Measurements from ENCODE around the gene TP73.

The TP73 gene

DNA sequence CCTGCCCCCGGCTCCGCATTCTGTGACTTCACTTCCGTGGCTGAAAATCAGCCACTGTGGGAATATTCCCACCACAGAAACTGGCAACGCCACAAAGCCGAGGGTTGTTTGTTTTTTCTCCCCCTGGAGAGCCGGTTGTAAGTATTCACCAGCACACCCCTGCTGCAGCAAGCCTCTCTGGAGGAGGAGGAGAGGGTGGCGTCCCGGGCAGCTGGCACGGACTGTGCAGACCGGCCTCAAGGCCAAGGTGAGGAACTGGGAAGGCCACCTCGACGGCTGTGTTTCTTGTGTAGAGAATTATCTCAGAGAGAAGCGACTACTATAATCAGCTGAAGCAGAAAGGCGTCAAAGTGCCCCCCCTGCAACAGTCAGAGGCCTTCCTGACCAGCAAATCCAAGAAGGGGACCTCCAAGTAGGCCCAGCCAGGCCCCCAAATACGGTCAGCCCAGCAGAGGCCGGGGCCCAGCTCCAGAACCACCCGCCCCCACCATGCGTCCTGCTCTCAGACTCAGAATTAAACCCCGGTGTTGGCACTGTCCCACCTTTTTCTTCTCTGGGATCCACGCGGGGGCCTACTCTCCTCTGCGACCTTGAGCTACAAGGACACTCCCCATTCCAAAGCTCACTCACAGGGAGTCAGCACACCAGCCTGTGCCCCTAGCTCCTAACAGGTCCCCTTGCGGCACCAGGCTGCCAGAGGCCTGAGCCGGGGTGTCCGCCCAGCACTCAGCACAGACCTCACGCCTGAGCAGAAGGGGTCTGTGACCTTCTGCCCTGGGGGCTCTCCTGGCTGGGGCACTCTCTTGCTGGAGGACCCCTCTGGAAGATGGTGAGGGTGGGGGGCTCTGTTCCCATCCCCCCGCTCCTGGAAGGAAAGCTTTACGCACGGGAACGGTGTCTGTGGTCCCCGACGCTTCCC is 119.1 kb downstream of the TP73 start:
- no peak for DNase-seq

DNA sequence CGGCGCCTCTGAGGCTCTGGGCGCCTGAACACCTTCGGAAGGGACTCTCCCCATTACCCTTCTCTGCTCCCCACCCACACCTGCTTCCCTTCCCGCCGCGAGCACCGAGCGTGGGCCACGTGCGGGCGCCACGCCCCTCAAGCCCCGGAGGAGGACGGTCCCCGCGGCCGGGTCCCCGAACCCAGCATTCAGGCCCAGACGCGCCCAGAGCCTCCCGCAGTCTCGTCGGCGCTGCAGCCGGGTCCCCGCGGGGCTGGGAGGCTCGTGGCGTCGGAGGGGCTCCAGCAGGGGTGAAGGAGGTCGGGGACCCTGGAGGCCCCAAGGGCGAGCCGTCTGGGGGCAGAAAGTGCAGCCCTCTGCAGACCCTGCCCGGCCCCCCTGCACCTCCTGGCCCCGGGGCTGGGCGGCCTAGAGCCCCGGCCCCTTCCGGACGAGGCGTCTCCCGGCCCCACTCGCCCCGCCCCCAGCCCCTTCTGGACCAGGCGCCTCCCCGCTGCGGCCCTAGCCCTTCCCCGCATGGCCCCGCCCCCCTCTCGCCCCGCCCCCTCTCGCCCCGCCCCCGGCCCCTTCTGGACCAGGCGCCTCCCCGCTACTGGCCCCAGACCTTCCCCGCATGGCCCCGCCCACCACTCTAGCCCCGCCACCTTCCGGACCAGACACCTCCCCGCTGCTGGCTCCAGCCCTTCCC is 119.9 kb downstream of the TP73 start:
- DNase-seq: peak; percentile 35

DNA sequence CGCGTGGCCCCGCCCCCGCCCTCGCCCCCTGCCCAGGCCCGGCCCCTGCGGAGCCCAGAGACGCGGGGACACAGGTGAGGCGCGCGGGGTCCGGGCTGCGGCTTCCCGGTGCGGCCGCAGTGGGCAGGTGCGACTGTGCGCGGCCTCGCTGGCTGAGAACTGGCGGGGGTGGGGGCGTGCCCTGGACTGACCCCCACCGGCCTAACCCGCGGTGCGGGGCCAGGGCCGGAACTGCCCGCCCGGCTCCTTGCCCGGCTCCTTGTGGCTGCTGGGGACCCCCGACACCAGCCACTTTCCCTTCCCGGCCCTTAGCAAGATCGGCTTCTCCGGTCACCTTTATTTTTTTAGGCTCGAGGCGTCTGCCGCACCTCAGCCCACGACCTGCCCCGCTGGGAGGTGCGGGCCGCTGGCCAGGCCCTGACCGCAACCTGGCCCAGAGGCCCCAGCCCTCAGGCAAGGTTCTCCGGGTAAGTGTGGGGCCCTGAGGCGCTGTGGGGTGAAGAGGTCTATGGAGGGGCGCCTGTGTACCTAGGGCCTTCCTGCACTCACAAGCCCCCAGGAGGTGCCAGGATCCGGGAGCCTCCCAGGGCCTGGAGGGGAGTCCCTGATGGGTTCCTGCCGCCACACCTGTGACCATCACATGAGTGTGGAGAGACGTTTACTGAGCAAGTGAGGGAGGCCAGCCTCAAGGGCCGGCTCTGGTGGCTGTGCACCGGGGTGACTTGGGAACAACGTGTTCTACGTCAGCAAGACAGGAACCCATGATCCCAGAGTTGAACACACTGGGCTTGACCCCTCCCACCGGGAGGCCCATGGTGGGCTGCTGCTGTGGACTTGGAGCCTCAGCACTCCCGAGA is 120.6 kb downstream of the TP73 start, which contains the start of gene SMIM1:
Gene SMIM1 (plus strand): TSS at position 35 of the 857 bp plus-strand sequence. CDS start 2,625 bp downstream, outside the sequence.
- no peak for DNase-seq

DNA sequence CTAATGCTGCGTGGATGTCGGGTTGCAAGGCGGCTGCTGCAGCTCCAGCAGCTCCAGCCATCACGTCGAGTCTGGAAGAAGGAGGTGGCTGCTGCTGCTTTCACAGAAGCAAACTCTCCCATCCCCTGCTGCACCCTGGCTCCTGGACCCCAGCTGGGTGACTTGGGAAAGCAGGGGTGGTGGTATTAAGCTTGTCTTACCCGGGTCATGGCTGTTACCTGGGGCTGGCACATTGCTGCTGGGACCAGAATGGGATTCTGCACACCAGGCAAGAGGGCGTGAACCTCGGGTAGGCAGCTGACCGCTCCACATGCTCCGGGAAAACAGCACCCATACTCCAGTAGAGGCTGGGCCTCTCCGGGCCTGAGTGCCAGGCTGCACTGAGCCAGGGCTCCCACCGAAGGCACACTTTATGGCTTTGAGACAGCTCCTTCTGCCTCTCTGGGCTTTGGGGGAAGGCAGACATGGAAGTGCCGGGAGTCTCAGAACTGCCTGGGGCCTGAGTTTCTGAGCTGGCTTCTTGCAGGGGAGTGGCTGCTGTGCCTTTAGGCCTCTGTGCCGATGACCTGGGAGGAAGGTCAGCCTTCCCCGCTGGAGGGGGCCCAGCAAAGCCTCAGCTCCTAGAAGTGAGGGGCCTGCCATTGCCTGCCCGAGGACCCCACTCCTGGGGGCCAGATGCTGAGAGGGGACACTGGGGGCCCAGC is 121.4 kb downstream of the TP73 start:
- no peak for DNase-seq

DNA sequence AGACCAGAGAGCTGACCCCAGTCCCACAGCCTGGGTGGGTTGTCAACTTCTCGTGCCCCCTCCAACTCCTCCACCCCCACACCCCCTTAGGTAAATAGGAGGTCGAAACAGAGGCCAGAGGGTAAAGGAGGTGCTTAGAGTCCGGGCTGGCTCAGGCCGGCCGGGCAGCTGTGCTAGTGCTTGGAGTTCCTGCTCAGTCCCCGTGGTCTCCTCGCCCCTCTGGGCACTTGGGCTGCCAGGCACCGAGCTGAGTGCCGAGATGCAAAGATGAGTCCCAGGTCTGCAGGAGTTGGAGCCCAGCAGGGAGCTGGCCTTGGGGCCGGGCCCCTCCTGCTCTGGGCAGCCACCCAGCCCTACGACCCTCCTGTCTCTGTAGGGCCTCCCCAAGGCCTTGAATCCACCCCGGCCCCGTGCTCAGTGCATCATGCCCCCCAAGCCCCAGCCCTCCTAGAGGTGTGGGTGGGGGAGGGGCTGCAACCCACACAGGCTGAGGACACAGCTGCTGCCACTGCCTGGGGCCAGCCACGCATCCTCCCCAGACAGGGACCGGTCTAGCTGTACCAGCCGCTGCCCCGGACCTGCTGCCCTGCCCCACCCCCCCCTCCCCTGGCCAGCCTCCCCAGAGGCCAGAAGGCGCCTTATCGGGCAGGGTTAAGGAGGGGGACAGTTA is 122.1 kb downstream of the TP73 start:
- no peak for DNase-seq

DNA sequence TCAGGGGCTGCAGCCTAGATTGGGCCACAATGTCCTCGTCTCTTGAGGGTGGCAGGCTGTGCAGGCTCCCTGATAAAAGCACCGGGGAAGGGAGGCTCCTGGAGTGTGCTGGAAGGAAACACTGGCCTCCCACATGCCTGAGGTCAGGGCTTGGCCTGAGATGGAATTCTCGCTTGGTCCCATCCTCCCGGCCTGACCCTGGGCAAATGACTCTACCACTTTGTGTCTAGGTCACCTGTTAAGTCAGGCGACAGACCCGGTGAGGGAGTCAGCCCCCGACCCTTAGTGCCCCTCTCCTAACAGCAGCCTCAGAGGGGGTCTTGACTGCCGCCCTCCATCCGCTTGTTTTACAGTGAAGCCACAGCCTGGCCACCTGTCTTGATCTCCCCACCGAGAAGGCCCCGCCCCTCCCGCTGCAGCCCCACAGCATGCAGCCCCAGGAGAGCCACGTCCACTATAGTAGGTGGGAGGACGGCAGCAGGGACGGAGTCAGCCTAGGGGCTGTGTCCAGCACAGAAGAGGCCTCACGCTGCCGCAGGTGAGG is 122.7 kb downstream of the TP73 start:
- DNase-seq: no peak

DNA sequence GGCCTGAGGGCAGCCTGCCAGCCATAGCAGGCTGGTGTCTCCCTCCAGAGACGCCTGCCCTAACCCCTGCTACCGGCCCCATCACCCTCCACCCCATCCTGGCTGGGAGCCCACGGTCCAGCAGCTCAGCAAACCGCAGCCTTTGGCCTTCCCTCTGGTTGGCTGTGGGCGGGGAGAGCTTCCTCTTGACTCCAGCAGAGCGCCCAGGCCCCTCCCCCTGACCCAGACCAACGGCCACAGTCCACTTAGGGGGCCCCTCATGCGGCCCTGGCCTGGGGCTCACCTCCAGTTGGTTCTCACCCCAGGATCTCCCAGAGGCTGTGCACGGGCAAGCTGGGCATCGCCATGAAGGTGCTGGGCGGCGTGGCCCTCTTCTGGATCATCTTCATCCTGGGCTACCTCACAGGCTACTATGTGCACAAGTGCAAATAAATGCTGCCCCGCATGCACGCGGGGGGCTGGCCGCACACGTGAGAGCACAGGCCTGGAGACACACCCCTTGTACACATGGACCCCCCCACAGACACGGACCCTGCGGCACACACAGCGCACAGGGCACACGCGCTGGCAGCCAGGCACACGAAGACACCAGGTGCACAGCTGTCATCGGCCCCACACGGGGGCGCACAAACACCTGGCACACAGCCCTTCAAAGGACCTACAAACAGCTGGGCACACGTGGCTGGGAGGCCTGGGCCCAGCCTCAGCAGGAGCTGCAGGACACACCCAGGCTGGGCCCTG is 123.3 kb downstream of the TP73 start:
- DNase-seq: peak; percentile 17

DNA sequence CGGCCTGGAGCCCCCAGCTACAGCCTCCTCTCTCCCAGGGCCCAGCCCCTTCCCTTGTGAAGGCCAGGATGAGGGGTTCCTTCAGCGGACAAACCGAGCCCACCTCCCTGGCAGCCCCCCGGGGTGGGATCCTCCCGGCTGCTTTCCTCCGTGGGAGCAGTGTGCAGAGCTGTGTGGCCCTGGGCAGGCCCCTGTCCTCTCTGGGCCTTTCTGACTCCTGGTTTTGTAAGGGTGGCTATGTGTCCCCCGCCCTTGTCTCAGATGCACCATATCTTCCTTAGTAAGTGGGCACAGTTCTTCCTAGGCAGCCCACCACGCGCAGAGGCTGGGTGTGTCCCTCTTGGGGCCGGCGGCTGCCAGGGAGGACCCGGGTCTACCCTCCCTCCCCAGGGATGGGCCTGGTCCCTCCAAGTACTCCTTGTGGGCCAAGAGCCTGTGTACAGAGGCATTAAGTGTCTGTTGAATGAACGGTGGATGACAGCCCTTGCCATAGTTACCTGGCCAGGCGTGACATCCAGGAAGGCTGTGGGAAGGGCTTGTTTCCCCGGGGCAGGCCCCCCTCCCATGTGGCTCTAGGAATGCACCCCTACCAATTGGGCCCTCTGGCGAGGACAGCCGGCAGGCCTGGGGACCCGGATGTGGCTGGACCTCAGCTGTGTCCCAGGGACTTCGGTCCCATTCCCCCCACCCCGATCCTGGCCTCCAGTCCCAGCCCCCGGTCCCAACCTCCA is 124.1 kb downstream of the TP73 start:
- no peak for DNase-seq

DNA sequence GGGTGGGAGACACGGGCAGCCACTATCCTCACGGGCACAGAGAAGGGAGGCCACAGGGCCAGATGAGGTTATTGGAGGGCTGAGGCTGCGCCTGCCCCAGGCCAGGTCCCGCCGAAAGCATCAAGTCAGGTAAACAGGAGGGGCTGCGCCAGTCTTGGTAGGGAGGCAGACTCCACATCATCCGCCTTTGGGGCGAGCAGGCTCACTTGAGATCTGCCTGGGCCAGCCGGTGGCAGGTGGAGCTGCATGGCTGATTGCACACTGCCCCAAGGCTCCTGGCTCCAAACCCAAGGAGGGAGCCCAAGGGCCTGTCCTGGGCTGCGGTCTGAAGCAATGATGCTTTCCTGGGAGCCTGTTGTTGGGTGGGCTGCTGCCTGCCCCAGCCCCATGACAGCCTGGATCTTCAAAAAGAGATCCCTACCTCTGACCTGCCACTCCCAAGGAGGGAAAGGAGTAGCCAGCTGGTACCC is 124.8 kb downstream of the TP73 start:
- no peak for DNase-seq

DNA sequence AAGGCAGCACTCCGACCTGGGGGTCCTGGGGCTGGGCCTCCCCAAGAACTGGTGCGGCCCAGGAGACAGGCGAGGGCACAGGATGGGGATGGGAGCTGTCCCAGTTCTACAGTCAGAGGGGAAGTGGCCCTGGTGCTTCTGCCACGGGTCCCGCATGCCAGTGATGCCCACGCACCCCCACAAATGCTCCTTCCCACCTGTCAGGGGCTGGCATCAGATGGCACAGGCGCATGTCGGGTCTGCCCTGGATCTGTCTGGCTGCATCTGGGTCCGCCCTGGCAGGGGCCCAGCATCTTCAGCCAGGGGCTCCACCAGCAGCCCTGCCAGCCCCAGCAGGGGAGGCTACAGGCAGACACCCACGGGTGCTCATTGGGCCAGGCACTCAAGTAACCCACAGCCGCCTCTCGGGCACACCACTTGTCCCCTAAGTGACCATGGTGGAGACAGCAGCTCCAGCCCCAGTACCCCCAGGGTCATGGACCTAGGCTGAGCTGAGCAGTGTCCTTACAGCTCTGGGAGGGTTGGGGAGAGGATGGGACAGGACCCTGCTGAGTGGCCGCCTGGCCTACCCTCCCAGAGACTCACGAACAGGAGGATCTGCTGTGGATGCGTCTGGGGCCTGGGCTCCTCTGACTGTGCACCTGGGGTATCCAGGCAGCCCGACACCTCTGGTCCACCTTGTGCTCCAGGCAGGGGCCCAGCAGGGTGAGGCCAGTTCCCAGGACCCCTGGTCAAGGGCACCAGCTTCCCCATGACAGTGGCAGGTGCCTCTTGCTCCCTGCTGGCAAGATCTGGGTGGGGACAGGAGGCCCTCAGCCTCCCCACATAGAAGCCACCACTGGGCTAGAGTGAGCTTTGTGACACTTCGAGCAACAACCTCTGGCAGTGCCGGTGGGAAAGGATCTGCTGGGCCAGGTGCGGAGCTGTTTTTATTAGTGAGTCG is 125.6 kb downstream of the TP73 start:
- no peak for DNase-seq

DNA sequence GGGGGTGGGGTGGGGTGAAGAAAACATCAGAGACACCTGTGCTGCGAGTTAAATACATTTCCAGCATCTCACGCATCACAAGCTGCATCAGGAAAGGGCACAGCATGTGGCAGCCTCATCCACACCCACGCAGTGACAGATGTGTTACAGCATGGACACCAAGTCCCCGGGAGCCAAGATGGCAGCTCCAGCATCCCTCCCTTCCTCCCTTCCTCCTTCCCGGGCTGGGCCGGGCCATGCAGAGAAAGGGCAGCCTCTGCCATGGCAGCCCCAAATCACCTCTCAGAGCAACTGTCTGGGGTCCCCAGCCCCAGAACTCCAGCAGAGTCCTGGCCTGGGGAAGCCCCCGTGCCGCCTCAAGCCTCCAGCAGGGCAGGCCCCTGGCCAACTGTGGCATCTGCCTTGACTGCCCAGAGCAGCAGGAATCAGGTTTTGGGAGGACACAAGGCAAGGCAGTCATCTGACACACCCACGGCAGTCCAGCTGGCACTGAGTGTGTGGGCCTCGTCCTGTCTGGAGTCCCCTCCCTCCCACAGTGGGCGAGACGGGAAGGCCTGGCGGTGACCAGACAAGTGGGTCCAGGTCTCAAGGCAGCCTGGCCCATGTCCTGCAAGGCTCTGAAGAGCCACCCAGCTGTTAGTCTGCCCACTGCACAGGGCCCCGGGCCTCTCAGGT is 126.4 kb downstream of the TP73 start:
- no peak for DNase-seq

DNA sequence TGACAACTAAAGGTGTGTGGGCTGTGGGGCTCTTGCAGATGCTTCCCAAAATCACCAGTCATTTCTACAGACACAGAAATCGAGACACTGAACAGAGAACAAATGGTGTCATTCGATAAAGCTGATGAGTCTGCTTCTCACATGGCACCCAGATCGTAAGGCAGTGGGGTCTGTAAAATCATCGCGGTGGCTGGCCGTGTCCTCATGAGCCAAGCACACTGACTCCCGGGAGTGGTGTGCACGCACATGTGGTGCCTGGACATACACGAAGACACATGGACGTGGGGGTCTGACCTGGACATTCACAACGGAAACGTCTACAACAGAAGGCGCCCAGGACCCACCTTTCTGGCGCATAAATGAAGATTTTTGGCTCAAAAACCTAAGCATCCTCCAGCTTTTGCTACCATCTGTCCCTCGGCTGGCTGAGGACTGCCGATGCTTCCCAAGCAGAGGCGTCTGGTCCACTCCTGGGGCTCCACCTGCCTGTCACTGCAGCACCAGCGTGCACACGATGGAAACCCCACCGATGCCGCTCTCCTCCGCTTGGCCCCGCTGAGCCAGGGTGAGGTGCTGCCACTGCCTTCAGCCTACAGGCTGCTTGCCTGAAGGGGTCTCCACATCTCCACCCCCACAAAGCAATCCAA is 127.1 kb downstream of the TP73 start:
- DNase-seq: no peak

DNA sequence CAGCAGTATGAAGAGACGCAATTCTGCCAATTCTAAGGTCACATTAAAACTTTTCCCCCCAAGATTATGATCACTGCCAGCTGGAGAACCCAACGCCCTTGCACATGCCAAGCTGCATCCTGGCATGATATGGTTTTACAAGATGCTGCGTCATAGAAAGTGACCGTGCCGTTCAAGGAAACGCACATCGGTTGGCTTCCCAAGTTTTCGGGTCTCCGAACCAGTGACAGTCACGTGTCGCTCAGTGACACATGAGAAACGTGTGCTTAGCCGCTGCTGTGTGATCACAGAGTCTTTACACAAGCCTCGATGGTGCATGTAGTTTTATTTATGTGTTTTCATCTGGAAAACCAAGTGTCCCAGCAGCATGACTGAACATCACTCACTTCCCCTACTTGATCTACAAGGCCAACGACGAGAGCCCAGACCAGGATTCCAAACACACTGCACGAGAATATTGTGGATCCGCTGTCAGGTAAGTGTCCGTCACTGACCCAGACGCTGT is 127.6 kb downstream of the TP73 start:
- DNase-seq: no peak

DNA sequence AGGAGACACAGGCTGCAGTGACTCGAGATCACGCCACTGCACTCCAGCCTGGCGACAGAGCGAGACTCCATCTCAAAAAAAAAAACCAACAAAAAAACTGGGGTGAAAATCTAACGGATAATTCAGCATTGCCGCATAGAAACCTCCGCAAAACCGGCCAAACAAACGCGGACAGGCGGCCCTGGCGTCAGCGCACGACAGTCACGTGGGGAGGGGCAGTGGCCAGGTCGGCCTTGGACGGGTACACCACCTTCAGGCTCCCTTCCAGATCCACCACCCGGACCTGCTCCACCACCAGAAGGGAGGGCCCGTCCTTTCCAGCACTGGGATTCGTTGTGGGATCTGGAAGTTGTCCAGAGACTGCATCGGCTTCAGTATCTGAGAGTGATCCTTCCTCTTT is 128.6 kb downstream of the TP73 start:
- no peak for DNase-seq

DNA sequence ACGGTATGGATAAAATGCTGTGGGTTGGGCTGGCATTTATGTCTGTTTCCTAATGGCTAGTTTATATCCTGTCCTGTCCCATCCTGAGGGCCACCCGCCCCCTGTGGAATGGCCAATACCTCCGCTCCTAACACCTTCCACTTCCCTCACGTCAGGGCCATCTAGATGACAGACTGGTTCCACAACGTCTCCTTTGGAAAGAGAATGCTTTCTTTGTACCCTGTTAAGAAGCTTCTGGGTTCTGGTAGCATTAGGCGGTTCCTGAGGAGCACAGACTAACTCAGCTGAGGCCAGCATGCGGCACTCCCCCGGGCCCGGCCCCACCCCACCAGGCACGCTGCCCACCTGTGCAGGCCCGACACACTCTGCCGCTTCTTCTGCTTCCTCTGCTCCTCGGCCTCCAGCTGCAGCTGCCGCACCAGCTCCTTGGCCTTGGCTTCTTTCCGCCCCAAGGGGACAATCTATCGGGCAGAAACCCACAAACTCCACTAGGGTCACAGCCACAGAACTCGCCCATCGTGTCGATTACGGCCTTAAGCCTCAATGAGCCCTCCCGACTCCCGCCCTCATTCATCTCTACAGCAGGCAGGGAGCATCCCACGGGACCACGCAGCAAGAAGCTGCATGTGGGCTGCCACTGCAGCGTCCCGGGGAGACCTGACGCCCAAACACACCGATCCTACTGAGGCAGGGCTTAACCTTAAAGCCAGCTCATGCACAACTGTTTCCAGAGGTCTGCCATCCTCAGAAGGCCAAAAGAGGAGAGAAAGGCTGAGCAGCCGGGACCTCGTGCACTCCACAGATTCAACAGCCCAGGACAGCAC is 131.5 kb downstream of the TP73 start:
- no peak for DNase-seq

DNA sequence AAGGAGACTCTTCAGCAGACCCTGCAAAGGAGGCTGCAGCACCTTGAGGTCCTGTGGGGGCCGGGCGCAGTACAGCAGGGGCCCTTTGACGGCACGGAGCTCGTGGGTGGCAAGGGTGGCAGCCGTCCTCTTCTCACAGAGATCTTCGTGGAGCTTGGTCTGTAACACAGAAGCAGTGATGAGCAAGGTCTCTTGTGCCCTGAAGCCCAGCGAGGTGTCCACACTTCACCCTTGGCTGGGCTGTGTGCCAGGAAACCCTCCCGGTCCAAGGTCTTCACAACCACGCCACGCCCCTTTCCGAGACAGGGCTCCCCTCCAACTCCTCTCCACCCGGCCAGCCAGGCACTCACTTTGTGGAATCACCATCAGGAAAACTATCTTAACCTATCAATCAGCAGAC is 132.7 kb downstream of the TP73 start:
- no peak for DNase-seq
